SK-N-MC (cell line): ENCODE data around the gene SHISA6.

Source experiments
- EZH2 ChIP-seq: fragments of 200-600 bp; sonication (generic); IDR thresholded peaks from one replicate; pipeline ENCODE4 v1.6.1; 2017; ENCODE audit warnings: antibody characterized with exemption
- FOXP2 ChIP-seq: optimal IDR thresholded peaks from 2 replicates; pipeline ENCODE3; 2011; ENCODE audit warnings: mild to moderate bottlenecking, moderate library complexity; ENCODE audit not compliant: insufficient read depth; ENCODE audit errors: extremely low read length, control extremely low read depth
- POLR2AphosphoS5 ChIP-seq: IDR thresholded peaks from 2 replicates; pipeline ENCODE4 v1.6.1; 2012; ENCODE audit warnings: mild to moderate bottlenecking, low read depth, low read length, borderline replicate concordance

- TF ChIP-seq EZH2 (no peak), POLR2AphosphoS5 (no peak), FOXP2 (no peak)
Observed at GRCh38 chr17:11284811-11285210, 43.8 kb downstream of the SHISA6 start.
